Panc1 (cell line): Measurements from ENCODE around the gene ITK. TPM values are rescaled to one million over a fixed set of nuclear protein-coding genes. Genes with fewer than 3 reads are reported as not detected.

Experiments
- ATAC-seq: fragments of 200-7000 bp; cut with Tn5 transposase; 2 replicates; pipeline ENCODE4 v1.9.1; 2020; ENCODE audit warnings: mild to moderate bottlenecking, moderate library complexity
- BruUV-seq: library from RNA; stranded (reverse); fragments of 400-500 nt; replicated peaks from 2 replicates; lab custom pipeline; 2021; lab: Mats Ljungman, UMichigan
- CTCF ChIA-PET: fragments of 300-600 bp; sonication (Branson Sonifier 250); formaldehyde crosslinking; loops from one replicate; lab custom pipeline; 2022; ENCODE audit warnings: antibody characterized with exemption; lab: Charles Lee
- POLR2A ChIA-PET: fragments of 300-600 bp; sonication (Branson Sonifier 250); formaldehyde crosslinking; loops from one replicate; lab custom pipeline; 2022; ENCODE audit warnings: antibody characterized with exemption; lab: Charles Lee
- DNase-seq: peaks from one replicate; pipeline ENCODE4 v3.0.0-alpha.2; 2010; ENCODE audit warnings: low read depth, low spot score
- H3K27ac ChIP-seq: 2 replicates; pipeline ENCODE4 v1.5.1; 2011; ENCODE audit warnings: mild to moderate bottlenecking, low read length, inconsistent platforms
- H3K27me3 ChIP-seq: fragments of 200-500 bp; sonication (Bioruptor generic); 2 replicates; pipeline ENCODE4 v1.6.0; 2014; ENCODE audit warnings: low read length, inconsistent platforms; ENCODE audit not compliant: control insufficient read depth, insufficient read depth
- H3K36me3 ChIP-seq: fragments of 200-500 bp; sonication (Bioruptor generic); 2 replicates; pipeline ENCODE4 v1.5.1; 2014; ENCODE audit warnings: inconsistent platforms, mild to moderate bottlenecking, low read length, moderate library complexity; ENCODE audit not compliant: control insufficient read depth, insufficient read depth
- H3K4me1 ChIP-seq: 2 replicates; pipeline ENCODE4 v1.5.1; 2011; ENCODE audit warnings: inconsistent platforms, mild to moderate bottlenecking, low read length, moderate library complexity; ENCODE audit not compliant: control insufficient read depth, insufficient read depth
- H3K4me3 ChIP-seq, 2 experiments: 2 replicates each; pipeline ENCODE4 v1.5.1; 2011 to 2012; ENCODE audit warnings: low read depth in 2 of 2, low read length in 2 of 2, mild to moderate bottlenecking in 2 of 2, inconsistent platforms in 1 of 2, moderate library complexity in 1 of 2
- H3K9me3 ChIP-seq: fragments of 200-500 bp; sonication (Bioruptor generic); 2 replicates; pipeline ENCODE4 v1.5.1; 2014; ENCODE audit warnings: low read depth, mild to moderate bottlenecking, inconsistent platforms, low read length, moderate library complexity; ENCODE audit not compliant: control insufficient read depth, insufficient read depth
- CTCF ChIP-seq: fragments of 450-650 bp; IDR thresholded peaks from 2 replicates; pipeline ENCODE4 v1.5.1; 2017; ENCODE audit warnings: mild to moderate bottlenecking
- POLR2AphosphoS5 ChIP-seq: IDR thresholded peaks from 2 replicates; pipeline ENCODE4 v1.6.1; 2012; ENCODE audit warnings: mild to moderate bottlenecking, low read depth, low read length, moderate library complexity
- REST ChIP-seq, 2 experiments: IDR thresholded peaks; 2 replicates each; pipeline ENCODE4 v1.6.1; 2011 to 2012; ENCODE audit warnings: low read depth in 2 of 2, control low read depth in 1 of 2, low read length in 1 of 2, mild to moderate bottlenecking in 1 of 2, moderate library complexity in 1 of 2; ENCODE audit not compliant: insufficient read depth in 1 of 2
- SIN3A ChIP-seq: IDR thresholded peaks from 2 replicates; pipeline ENCODE4 v1.6.1; 2012; ENCODE audit warnings: low read depth, mild to moderate bottlenecking, low read length, moderate library complexity, borderline replicate concordance; ENCODE audit not compliant: insufficient read depth
- TCF7L2 ChIP-seq: IDR thresholded peaks from 2 replicates; pipeline ENCODE4 v1.6.1; 2011; ENCODE audit warnings: mild to moderate bottlenecking, low read depth, low read length, inconsistent platforms
- in situ Hi-C: cut with HindIII; loops from 2 replicates; pipeline ENCODE4 v1.10.0; 2016; ENCODE audit warnings: low sequenced_read_pairs, low pct_unique_long_range_greater_than_20kb
- intact Hi-C: fragments of 100-400 bp; cut with micrococcal nuclease; formaldehyde crosslinking; loops from one replicate; pipeline ENCODE4 v1.10.0; 2022; ENCODE audit not compliant: unreplicated experiment
- total RNA-seq: library from RNA; stranded (reverse); gene quantifications from one replicate; pipeline ENCODE4 v1.2.1, GENCODE V29; 2021; ENCODE audit not compliant: unreplicated experiment

The ITK gene
- total RNA-seq, 1 experiment from 2014 or later = 0.26 TPM

GRCh38 chr5:157203417-157203816, 22.8 kb downstream of the ITK start:
- Histone ChIP-seq H3K36me3 (no peaks in the 10 kb centered on the region), H3K4me3 (no peak overlapping the region), H3K27ac (no peak overlapping the region), H3K9me3 (no peaks in the 10 kb centered on the region), H3K27me3 (no peaks in the 10 kb centered on the region), H3K4me1 (no peaks in the 10 kb centered on the region)
- in situ Hi-C loops = no loop called here
- ChIA-PET POLR2A (no interaction called here), CTCF (no interaction called here)
- intact Hi-C loops = no loop called here
- DNase-seq (no peak), ATAC-seq (no peak)
- TF ChIP-seq TCF7L2 = no peak
- no peak for TF ChIP-seq CTCF
- TF ChIP-seq REST (IDR thresholded peaks at IDR 0.05; ENCODE audit: insufficient read depth in 1 of 2, low read depth in 2 of 2, low read length in 1 of 2) = no peak
- no peak for TF ChIP-seq POLR2AphosphoS5
- no peak for TF ChIP-seq SIN3A
- no TSS peak for BruUV-seq

- intact Hi-C loops = no loop called here
- H3K4me1 ChIP-seq = no peaks in the 10 kb centered on the region
- ChIA-PET POLR2A (no interaction called here), CTCF (no interaction called here)
- no peaks in the 10 kb centered on the region for H3K27me3 ChIP-seq
- no peak overlapping the region for H3K4me3 ChIP-seq
- BruUV-seq = no TSS peak
- ATAC-seq (no peak), DNase-seq (no peak)
- TF ChIP-seq POLR2AphosphoS5 = no peak
- no peak for TF ChIP-seq CTCF
- no peak for TF ChIP-seq TCF7L2
- TF ChIP-seq SIN3A = no peak
- no peak for TF ChIP-seq REST (IDR thresholded peaks at IDR 0.05; ENCODE audit: insufficient read depth in 1 of 2, low read depth in 2 of 2, low read length in 1 of 2)
- in situ Hi-C loops = no loop called here
- H3K27ac ChIP-seq = no peak overlapping the region
- H3K36me3 ChIP-seq = no peaks in the 10 kb centered on the region
- no peaks in the 10 kb centered on the region for H3K9me3 ChIP-seq
Measured at GRCh38 chr5:157204765-157205164, 24.1 kb downstream of the ITK start.
